AG09319 (cell line): ENCODE results near the gene ZNF883.

Source experiments
- DNase-seq: peaks from one replicate; pipeline ENCODE4 v3.0.0-alpha.2; 2010; ENCODE audit warnings: low read depth; ENCODE audit errors: extremely low read depth
- TF ChIP-seq, protein P1 (sequence below): IDR thresholded peaks from 2 replicates; pipeline ENCODE4 v1.5.1; 2011; ENCODE audit warnings: low read depth, mild to moderate bottlenecking, inconsistent platforms, low read length, moderate library complexity

ZNF883 gene

DNA sequence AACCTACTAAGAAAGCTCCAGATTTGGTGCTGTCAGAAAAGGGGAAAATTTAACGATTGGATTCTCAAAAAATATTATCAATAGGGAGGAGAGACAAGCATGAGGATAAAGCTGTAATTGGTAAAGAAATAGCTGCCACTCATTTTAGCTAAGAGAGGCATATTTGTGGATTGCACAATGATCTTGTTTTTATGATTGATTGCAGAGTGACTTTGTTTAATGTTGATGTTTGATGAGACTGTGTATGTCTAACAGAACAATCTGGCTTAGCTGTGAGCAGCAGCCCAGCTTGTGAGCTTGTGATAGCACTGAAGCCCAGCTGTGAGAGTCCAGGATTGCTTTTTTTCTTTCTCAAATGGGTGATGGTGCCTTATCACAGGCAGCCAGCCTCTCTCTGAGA is 56.4 kb downstream of the ZNF883 start:
- TF ChIP-seq, protein P1, sequence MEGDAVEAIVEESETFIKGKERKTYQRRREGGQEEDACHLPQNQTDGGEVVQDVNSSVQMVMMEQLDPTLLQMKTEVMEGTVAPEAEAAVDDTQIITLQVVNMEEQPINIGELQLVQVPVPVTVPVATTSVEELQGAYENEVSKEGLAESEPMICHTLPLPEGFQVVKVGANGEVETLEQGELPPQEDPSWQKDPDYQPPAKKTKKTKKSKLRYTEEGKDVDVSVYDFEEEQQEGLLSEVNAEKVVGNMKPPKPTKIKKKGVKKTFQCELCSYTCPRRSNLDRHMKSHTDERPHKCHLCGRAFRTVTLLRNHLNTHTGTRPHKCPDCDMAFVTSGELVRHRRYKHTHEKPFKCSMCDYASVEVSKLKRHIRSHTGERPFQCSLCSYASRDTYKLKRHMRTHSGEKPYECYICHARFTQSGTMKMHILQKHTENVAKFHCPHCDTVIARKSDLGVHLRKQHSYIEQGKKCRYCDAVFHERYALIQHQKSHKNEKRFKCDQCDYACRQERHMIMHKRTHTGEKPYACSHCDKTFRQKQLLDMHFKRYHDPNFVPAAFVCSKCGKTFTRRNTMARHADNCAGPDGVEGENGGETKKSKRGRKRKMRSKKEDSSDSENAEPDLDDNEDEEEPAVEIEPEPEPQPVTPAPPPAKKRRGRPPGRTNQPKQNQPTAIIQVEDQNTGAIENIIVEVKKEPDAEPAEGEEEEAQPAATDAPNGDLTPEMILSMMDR: no peak

DNA sequence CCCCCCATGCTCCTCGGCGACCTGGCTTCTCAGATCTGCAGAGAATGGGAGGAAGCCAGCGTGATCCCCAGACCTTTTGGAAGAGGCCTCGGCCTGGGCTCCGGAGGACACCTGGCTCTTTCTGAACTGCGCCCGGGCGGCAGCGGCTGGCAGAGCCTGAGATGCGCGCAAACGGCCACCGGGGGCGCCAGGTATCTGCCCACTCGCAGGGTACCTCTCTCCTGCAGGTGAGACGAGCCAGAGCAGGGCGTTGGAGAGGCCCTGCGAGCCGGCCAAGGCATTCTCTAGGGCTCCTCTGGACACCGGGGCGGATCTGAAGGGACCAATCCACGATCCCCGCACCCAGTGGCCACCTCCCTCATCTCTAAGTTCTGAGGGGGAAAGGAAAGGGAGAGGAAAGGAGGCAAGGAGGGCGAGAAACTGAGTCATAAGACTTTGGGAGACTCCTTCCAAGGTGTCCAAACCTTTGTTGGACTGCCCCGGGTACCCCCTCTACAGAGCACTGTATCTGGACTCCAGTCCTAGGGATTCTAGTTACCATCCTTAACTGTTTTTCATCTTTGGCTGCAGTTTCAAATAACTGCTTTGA is 66.3 kb downstream of the ZNF883 start:
- TF ChIP-seq, protein P1: no peak; the same call in 1 of the 2 replicates
- DNase-seq: no peak

More for the DNA sequence above, 56.4 kb downstream of the ZNF883 start:
- DNase-seq: no peak

DNA sequence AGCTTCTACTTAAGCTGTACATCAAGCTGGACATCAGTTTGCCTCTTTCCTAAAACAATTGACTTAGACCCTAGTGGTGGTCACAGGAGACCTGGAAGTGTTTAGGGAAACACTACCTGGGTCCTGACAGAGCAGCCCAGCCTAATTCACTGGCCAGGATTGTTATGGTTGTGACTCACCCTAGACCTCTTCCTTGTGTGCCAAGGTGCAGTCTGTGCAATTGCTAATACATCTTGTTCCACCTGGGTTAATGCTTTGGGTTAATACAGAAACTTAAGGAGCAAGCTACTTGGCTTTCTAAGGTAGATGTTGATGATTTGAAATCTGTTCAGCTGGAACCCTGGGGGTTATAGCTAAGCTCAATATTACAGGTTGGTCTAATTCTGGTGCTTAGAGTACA is 72.6 kb downstream of the ZNF883 start:
- no peak for DNase-seq
- TF ChIP-seq, protein P1: no peak

DNA sequence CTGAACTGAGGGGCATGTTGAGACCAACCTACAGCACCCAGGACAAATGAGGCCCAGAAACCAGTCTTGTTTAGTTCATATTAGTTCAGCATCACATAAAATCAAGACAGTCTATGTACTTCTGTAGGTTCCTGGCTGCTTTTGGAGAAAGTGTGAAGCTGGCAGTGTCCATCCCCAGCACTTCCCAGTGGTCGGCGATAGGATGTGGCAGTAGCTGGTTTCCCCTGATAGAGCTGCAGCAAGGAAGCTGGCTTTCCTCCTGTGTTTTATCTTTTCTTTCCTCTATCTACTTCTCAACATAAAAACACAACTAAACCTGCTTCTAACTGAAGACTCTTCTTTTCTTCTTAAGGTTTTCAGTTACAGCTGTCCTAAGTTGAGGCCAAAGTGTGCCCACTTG is 78.3 kb downstream of the ZNF883 start:
- DNase-seq: no peak

DNA sequence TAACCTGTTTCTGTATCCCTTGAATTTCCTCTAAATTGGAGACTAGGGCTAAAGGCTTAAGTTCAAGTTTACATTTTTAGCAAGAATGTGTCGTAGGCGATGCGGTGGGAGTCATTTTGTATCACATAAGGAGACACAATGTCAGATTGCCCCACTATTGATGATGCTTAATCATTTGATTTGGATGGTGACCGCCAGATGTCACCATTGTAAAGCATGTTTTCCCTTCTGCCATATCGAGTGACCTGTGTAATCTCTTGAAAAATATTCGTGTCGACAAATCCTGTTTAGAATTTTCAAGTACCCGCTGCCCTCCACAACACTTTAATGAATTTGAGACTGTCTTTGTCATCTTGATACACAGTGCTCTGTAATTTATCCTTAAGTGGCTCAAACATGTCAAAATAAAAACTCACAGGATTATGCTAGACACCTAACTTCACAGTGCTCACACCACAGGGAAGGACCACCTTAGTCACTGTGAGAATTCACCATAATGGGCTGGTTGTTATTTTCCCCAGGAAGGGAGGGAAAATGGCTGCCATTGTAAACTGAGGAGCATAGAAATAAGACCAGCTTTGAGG is 86.8 kb downstream of the ZNF883 start:
- DNase-seq: no peak
- TF ChIP-seq, protein P1: peak; percentile 30

More for the DNA sequence above, 78.3 kb downstream of the ZNF883 start:
- TF ChIP-seq, protein P1: no peak

DNA sequence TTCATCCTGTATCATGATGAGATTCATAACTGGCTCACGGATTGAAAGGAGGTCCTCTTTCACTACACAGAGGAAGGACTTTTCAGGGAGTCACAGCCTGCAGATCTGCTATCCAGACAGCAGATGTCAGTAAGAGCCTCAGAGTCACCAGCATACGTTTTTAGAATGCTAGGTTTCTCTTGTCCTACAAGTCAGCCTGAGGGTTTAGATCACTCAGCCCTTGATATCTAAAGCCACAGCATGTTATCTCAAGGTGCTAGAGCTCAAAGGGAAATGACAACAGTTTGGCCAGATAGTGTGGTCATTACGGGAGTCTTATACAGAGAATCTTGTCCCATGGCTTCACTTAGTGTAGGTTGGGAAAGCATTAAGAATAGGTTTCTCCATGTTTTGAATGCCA is 90.4 kb downstream of the ZNF883 start:
- DNase-seq: no peak
- TF ChIP-seq, protein P1: peak; percentile 63

DNA sequence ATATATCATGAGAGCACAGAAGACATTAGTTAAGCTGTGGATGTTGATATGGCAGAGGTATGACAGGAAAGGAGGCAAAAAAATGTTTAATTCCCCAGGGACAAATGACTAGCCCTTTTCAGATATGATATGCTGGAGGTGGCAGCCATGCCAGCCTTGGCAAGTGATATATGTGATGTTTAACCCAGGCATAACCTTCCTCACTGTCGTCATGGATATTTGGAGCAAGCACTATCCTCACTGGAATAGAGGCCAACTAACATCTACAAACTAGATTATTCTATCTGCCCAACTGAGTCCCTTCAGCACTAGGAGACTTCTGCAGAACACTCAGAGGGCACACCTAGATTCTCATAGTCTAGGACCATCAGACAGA is 94.0 kb downstream of the ZNF883 start:
- TF ChIP-seq, protein P1: no peak
- DNase-seq: no peak
